Measurements from ENCODE around the gene FAM209A. TPM values are rescaled to one million over a fixed set of nuclear protein-coding genes. Genes with fewer than 3 reads are reported as not detected.
"Not testable (repeated sequence)": the region's sequence is repeated elsewhere in the genome, so short reads cannot be mapped to it uniquely, and the experiment has no call there.

FAM209A gene
- total RNA-seq, result 1.3 and 1.5 TPM in 2 replicates

GRCh38 chr20:56524444-56524843 lies at the start of gene FAM209A:
TSS of gene FAM209A (plus strand) at chr20:56524744. CDS start at chr20:56524809, 65 bp downstream.
- H3K27me3 Mint-ChIP-seq (ENCODE audit: insufficient read depth); intact Hi-C loops (cut with micrococcal nuclease); DNase-seq (ENCODE audit: low spot score); H3K4me3 Mint-ChIP-seq; H3K27ac Mint-ChIP-seq; H3K4me1 Mint-ChIP-seq (ENCODE audit: low read depth): not testable (repeated sequence)
- Mint-ChIP-seq H3K36me3 (ENCODE audit: low read depth) (peaks cover 22% of the 10 kb centered on the region), H3K9me3 (peaks cover 13% of the 10 kb centered on the region)

GRCh38 chr20:56483970-56484369 lies 40.6 kb upstream of the FAM209A start:
- H3K27me3 Mint-ChIP-seq (ENCODE audit: insufficient read depth), result no peaks in the 10 kb centered on the region
- no peak for DNase-seq (ENCODE audit: low spot score)
- intact Hi-C loops (cut with micrococcal nuclease), result no loop called here
- H3K4me3 Mint-ChIP-seq, result peak overlapping the region; percentile 65
- peaks cover 24% of the 10 kb centered on the region for H3K4me1 Mint-ChIP-seq (ENCODE audit: low read depth)
- no peaks in the 10 kb centered on the region for H3K9me3 Mint-ChIP-seq
- H3K27ac Mint-ChIP-seq, result peak overlapping the region; percentile 76
- peaks cover 56% of the 10 kb centered on the region for H3K36me3 Mint-ChIP-seq (ENCODE audit: low read depth)

- Mint-ChIP-seq H3K36me3 (ENCODE audit: low read depth) (peaks cover 54% of the 10 kb centered on the region), H3K9me3 (no peaks in the 10 kb centered on the region), H3K4me1 (ENCODE audit: low read depth) (peaks cover 32% of the 10 kb centered on the region), H3K4me3 (no peak overlapping the region), H3K27ac (no peak overlapping the region), H3K27me3 (ENCODE audit: insufficient read depth) (no peaks in the 10 kb centered on the region)
- DNase-seq (ENCODE audit: low spot score), result no peak
- intact Hi-C loops (cut with micrococcal nuclease), result no loop called here
Measured at GRCh38 chr20:56487216-56487615, 37.3 kb upstream of the FAM209A start.

GRCh38 chr20:56488566-56488965 lies 36.0 kb upstream of the FAM209A start:
- Mint-ChIP-seq H3K4me1 (ENCODE audit: low read depth) (peaks cover 22% of the 10 kb centered on the region), H3K36me3 (ENCODE audit: low read depth) (peaks cover 53% of the 10 kb centered on the region)

GRCh38 chr20:56501116-56501515 lies 23.4 kb upstream of the FAM209A start:
- intact Hi-C loops (cut with micrococcal nuclease), result loop anchor here (10.0 kb wide), 1 partner anchor 256 kb away; the partner anchor contains the start of gene MC3R
- H3K4me3 Mint-ChIP-seq, result no peak overlapping the region

More at GRCh38 chr20:56488566-56488965, 36.0 kb upstream of the FAM209A start:
- no peak for DNase-seq (ENCODE audit: low spot score)
- Mint-ChIP-seq H3K9me3 (no peaks in the 10 kb centered on the region), H3K27ac (no peak overlapping the region), H3K27me3 (ENCODE audit: insufficient read depth) (no peaks in the 10 kb centered on the region), H3K4me3 (no peak overlapping the region)
- intact Hi-C loops (cut with micrococcal nuclease), result no loop called here

GRCh38 chr20:56503916-56504315 lies 20.6 kb upstream of the FAM209A start:
- no peaks in the 10 kb centered on the region for H3K4me1 Mint-ChIP-seq (ENCODE audit: low read depth)
- H3K36me3 Mint-ChIP-seq (ENCODE audit: low read depth), result peaks cover 28% of the 10 kb centered on the region
- H3K27me3 Mint-ChIP-seq (ENCODE audit: insufficient read depth), result no peaks in the 10 kb centered on the region
- no peak overlapping the region for H3K27ac Mint-ChIP-seq
- no peaks in the 10 kb centered on the region for H3K9me3 Mint-ChIP-seq
- DNase-seq (ENCODE audit: low spot score), result no peak
- no peak overlapping the region for H3K4me3 Mint-ChIP-seq
- intact Hi-C loops (cut with micrococcal nuclease), result loop anchor here (1.0 to 10.0 kb wide), 3 partner anchors 104 to 259 kb away; partner anchors contain the start of genes AURKA, CSTF1 and MC3R

More at GRCh38 chr20:56501116-56501515, 23.4 kb upstream of the FAM209A start:
- H3K4me1 Mint-ChIP-seq (ENCODE audit: low read depth), result no peaks in the 10 kb centered on the region
- DNase-seq (ENCODE audit: low spot score), result no peak
- H3K36me3 Mint-ChIP-seq (ENCODE audit: low read depth), result peaks cover 36% of the 10 kb centered on the region
- H3K27ac Mint-ChIP-seq, result no peak overlapping the region
- no peaks in the 10 kb centered on the region for H3K27me3 Mint-ChIP-seq (ENCODE audit: insufficient read depth)
- H3K9me3 Mint-ChIP-seq, result peaks cover 4% of the 10 kb centered on the region

- no peaks in the 10 kb centered on the region for H3K27me3 Mint-ChIP-seq (ENCODE audit: insufficient read depth)
- H3K4me3 Mint-ChIP-seq, result no peak overlapping the region
- H3K36me3 Mint-ChIP-seq (ENCODE audit: low read depth), result peaks cover 27% of the 10 kb centered on the region
- H3K27ac Mint-ChIP-seq, result peak overlapping the region; percentile 63
- intact Hi-C loops (cut with micrococcal nuclease), result loop anchor here (1.0 to 10.0 kb wide), 3 partner anchors 104 to 260 kb away; partner anchors contain the start of genes AURKA, CSTF1 and MC3R
- no peaks in the 10 kb centered on the region for H3K9me3 Mint-ChIP-seq
- no peak for DNase-seq (ENCODE audit: low spot score)
- no peaks in the 10 kb centered on the region for H3K4me1 Mint-ChIP-seq (ENCODE audit: low read depth)
Measured at GRCh38 chr20:56504373-56505005, 20.1 kb upstream of the FAM209A start.

GRCh38 chr20:56506103-56506502 lies 18.4 kb upstream of the FAM209A start:
- no peak for DNase-seq (ENCODE audit: low spot score)
- Mint-ChIP-seq H3K36me3 (ENCODE audit: low read depth) (peaks cover 25% of the 10 kb centered on the region), H3K9me3 (no peaks in the 10 kb centered on the region), H3K27me3 (ENCODE audit: insufficient read depth) (no peaks in the 10 kb centered on the region), H3K4me1 (ENCODE audit: low read depth) (no peaks in the 10 kb centered on the region), H3K27ac (no peak overlapping the region), H3K4me3 (no peak overlapping the region)
- intact Hi-C loops (cut with micrococcal nuclease), result loop anchor here (10.0 kb wide), 1 partner anchor 261 kb away; the partner anchor contains the start of gene MC3R

GRCh38 chr20:56511926-56512325 lies 12.6 kb upstream of the FAM209A start:
- Mint-ChIP-seq H3K27ac (no peak overlapping the region), H3K9me3 (no peaks in the 10 kb centered on the region), H3K27me3 (ENCODE audit: insufficient read depth) (no peaks in the 10 kb centered on the region), H3K4me1 (ENCODE audit: low read depth) (no peaks in the 10 kb centered on the region), H3K4me3 (no peak overlapping the region), H3K36me3 (ENCODE audit: low read depth) (peaks cover 7% of the 10 kb centered on the region)
- intact Hi-C loops (cut with micrococcal nuclease), result no loop called here
- no peak for DNase-seq (ENCODE audit: low spot score)

GRCh38 chr20:56513161-56514150 lies 11.1 kb upstream of the FAM209A start:
- no peaks in the 10 kb centered on the region for H3K27me3 Mint-ChIP-seq (ENCODE audit: insufficient read depth)
- intact Hi-C loops (cut with micrococcal nuclease), result no loop called here
- H3K36me3 Mint-ChIP-seq (ENCODE audit: low read depth), result peaks cover 17% of the 10 kb centered on the region
- no peaks in the 10 kb centered on the region for H3K9me3 Mint-ChIP-seq
- H3K4me1 Mint-ChIP-seq (ENCODE audit: low read depth), result no peaks in the 10 kb centered on the region
- no peak for DNase-seq (ENCODE audit: low spot score)
- H3K27ac Mint-ChIP-seq, result no peak overlapping the region
- H3K4me3 Mint-ChIP-seq, result no peak overlapping the region

GRCh38 chr20:56516631-56517030 lies 7.9 kb upstream of the FAM209A start:
- Mint-ChIP-seq H3K27me3 (ENCODE audit: insufficient read depth) (no peaks in the 10 kb centered on the region), H3K4me3 (no peak overlapping the region), H3K36me3 (ENCODE audit: low read depth) (peaks cover 48% of the 10 kb centered on the region), H3K9me3 (peaks cover 17% of the 10 kb centered on the region), H3K27ac (no peak overlapping the region), H3K4me1 (ENCODE audit: low read depth) (no peaks in the 10 kb centered on the region)
- intact Hi-C loops (cut with micrococcal nuclease), result loop anchor here (1.0 kb wide), 1 partner anchor 116 kb away; no protein-coding TSS in a partner anchor
- DNase-seq (ENCODE audit: low spot score), result no peak

GRCh38 chr20:56517211-56517610 lies 7.3 kb upstream of the FAM209A start:
- H3K36me3 Mint-ChIP-seq (ENCODE audit: low read depth), result peaks cover 49% of the 10 kb centered on the region
- no peaks in the 10 kb centered on the region for H3K27me3 Mint-ChIP-seq (ENCODE audit: insufficient read depth)
- DNase-seq (ENCODE audit: low spot score), result no peak
- intact Hi-C loops (cut with micrococcal nuclease), result no loop called here
- no peak overlapping the region for H3K4me3 Mint-ChIP-seq
- H3K27ac Mint-ChIP-seq, result no peak overlapping the region
- peaks cover 17% of the 10 kb centered on the region for H3K9me3 Mint-ChIP-seq
- no peaks in the 10 kb centered on the region for H3K4me1 Mint-ChIP-seq (ENCODE audit: low read depth)

GRCh38 chr20:56517641-56518040 lies 6.9 kb upstream of the FAM209A start:
- peaks cover 49% of the 10 kb centered on the region for H3K36me3 Mint-ChIP-seq (ENCODE audit: low read depth)
- H3K9me3 Mint-ChIP-seq, result peaks cover 17% of the 10 kb centered on the region
- no peak for DNase-seq (ENCODE audit: low spot score)
- H3K4me1 Mint-ChIP-seq (ENCODE audit: low read depth), result no peaks in the 10 kb centered on the region
- H3K27me3 Mint-ChIP-seq (ENCODE audit: insufficient read depth), result no peaks in the 10 kb centered on the region
- H3K27ac Mint-ChIP-seq, result no peak overlapping the region
- intact Hi-C loops (cut with micrococcal nuclease), result no loop called here
- no peak overlapping the region for H3K4me3 Mint-ChIP-seq
